Esophagus squamous epithelium (tissue), 5 donors: ENCODE results near the gene NRCAM. TPM values are rescaled to one million over a fixed set of nuclear protein-coding genes. Genes with fewer than 3 reads are reported as not detected.
"Not testable (repeated sequence)": the region's sequence is repeated elsewhere in the genome, so short reads cannot be mapped to it uniquely, and the experiment has no call there.

Experiments
- DNase-seq: peaks from one replicate; lab custom pipeline; 2025; lab: John Stamatoyannopoulos, UW
- H3K27ac ChIP-seq, 4 donors: fragments of 200-600 bp; sonication (generic); one replicate each; pipeline ENCODE4 v1.5.1; 2016 to 2019; ENCODE audit warnings: mild to moderate bottlenecking in 1 of 4
- H3K27me3 ChIP-seq, 4 donors: fragments of 200-600 bp; sonication (generic); 1 replicate in 3 of 4; 2 replicates in 1 of 4; pipeline versions ENCODE4 v1.5.1 to v1.6.0; 2017 to 2021; ENCODE audit warnings: antibody characterized with exemption in 1 of 4
- H3K36me3 ChIP-seq, 3 donors: fragments of 200-600 bp; sonication (generic); one replicate each; pipeline ENCODE4 v1.5.1; 2016 to 2019
- H3K4me1 ChIP-seq, 3 donors: fragments of 200-600 bp; sonication (generic); one replicate each; pipeline ENCODE4 v1.5.1; 2017 to 2019
- H3K4me3 ChIP-seq, 4 donors: fragments of 200-600 bp; sonication (generic); 1 replicate in 3 of 4; 2 replicates in 1 of 4; pipeline ENCODE4 v1.5.1; 2016 to 2019; ENCODE audit warnings: mild to moderate bottlenecking in 2 of 4, moderate library complexity in 1 of 4
- H3K9me3 ChIP-seq, 3 donors: fragments of 200-600 bp; sonication (generic); one replicate each; pipeline ENCODE4 v1.5.1; 2016 to 2019
- POLR2A ChIP-seq, 4 donors: fragments of 450-650 bp; IDR thresholded peaks; one replicate each; pipeline ENCODE4 v1.6.1; 2017; ENCODE audit warnings: antibody characterized with exemption in 4 of 4, mild to moderate bottlenecking in 4 of 4, moderate library complexity in 3 of 4
- WGBS, 2 donors: methylation state at CpG; one replicate each; pipeline ENCODE4 v1.1.5; 2018; 5-methylcytosine and 5-hydroxymethylcytosine counted together
- intact Hi-C: fragments of 100-400 bp; cut with DNase I; formaldehyde crosslinking; loops from one replicate; pipeline ENCODE4 v1.15.0; 2022
- total RNA-seq, 4 donors: library from RNA; depleted of rRNA; stranded (reverse); fragments of >200 nt; gene quantifications; one replicate each; pipeline ENCODE4 v1.1.0, GENCODE V29; 2016
- TF ChIP-seq, protein P1 (sequence below), 6 experiments: fragments of 450-650 bp in 4 of 6; fragments of 200-600 bp in 2 of 6; sonication (generic) in 2 of 6; IDR thresholded peaks; one replicate each; pipeline ENCODE4 v1.5.1; 2016 to 2019; ENCODE audit warnings: antibody characterized with exemption in 6 of 6, mild to moderate bottlenecking in 4 of 6, moderate library complexity in 4 of 6
- donor health status: DM: yes; HTN: yes; CAD: no.

NRCAM gene
- total RNA-seq, 4 donors from 2014 or later: 1.5 to 9.8 (median 6.3) TPM; not detected in 1

DNA sequence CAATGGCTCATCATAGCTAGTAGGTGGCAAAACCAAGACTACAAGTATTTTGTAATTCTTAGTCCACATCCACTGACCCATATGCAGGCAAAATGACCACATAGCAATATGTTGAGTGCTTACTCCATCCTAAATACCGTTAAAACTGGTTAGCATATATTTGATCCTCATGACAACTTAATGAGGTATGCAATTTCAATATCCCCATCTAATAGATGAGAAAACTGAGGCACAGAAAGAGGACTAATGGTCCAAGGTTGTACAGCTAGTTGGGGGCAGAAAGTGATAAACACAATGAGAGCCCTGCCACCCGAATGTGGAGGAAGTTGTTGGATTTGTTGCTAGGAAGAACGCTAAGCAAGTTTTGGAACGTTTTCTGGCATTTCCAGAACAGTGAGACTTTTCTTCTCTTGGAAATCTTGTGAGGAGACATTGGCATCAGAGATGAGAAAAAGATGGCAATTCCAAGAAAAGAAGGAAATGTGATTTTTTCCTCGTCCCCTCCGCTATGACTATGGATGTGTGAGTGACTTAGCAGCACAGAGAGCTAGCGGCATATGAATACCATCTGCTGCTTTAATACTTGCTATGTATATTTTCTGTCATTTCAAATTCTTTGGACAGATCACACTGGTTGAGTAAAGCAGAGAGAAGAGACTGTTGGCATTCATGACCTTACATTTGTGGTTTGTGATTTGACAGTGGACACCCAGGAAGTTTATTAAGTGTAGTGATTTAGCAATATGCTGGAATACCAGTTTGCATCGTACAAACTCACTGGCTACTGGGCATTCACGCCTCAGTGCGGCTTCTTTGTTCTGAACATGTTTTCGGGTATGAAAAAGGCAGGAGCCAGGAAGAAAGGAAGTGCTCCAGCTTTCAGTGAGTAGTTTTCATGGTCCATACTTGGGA, 51.5 kb downstream of the NRCAM start:
- 82 to 83% methylated on average over 11 of the region's 11 CpGs for WGBS, 2 donors

GRCh38 chr7:108403597-108404217, 52.5 kb downstream of the NRCAM start:
- TF ChIP-seq, protein P1, sequence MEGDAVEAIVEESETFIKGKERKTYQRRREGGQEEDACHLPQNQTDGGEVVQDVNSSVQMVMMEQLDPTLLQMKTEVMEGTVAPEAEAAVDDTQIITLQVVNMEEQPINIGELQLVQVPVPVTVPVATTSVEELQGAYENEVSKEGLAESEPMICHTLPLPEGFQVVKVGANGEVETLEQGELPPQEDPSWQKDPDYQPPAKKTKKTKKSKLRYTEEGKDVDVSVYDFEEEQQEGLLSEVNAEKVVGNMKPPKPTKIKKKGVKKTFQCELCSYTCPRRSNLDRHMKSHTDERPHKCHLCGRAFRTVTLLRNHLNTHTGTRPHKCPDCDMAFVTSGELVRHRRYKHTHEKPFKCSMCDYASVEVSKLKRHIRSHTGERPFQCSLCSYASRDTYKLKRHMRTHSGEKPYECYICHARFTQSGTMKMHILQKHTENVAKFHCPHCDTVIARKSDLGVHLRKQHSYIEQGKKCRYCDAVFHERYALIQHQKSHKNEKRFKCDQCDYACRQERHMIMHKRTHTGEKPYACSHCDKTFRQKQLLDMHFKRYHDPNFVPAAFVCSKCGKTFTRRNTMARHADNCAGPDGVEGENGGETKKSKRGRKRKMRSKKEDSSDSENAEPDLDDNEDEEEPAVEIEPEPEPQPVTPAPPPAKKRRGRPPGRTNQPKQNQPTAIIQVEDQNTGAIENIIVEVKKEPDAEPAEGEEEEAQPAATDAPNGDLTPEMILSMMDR (IDR thresholded peaks at IDR 0.05): no peak
- TF ChIP-seq POLR2A (IDR thresholded peaks at IDR 0.05): no peak
- no peaks in the 10 kb centered on the region for H3K27me3 ChIP-seq
- no peak overlapping the region for H3K27ac ChIP-seq
- no peaks in the 10 kb centered on the region for H3K36me3 ChIP-seq
- H3K4me1 ChIP-seq: peaks cover 0 to 25% (median 16%) of the 10 kb centered on the region in 3 donors
- WGBS, 2 donors: 88 to 92% methylated on average over 9 of the region's 9 CpGs
- intact Hi-C loops: no loop called here
- H3K9me3 ChIP-seq: no peaks in the 10 kb centered on the region
- H3K4me3 ChIP-seq: no peak overlapping the region
- no peak for DNase-seq

More for the DNA sequence above, 51.5 kb downstream of the NRCAM start:
- Histone ChIP-seq H3K27ac (no peak overlapping the region), H3K27me3 (no peaks in the 10 kb centered on the region), H3K9me3 (no peaks in the 10 kb centered on the region), H3K4me1 (peaks cover 0 to 30% (median 16%) of the 10 kb centered on the region in 3 donors), H3K36me3 (no peaks in the 10 kb centered on the region), H3K4me3 (no peak overlapping the region)
- no peak for DNase-seq
- TF ChIP-seq, protein P1 (IDR thresholded peaks at IDR 0.05): no peak
- TF ChIP-seq POLR2A (IDR thresholded peaks at IDR 0.05): no peak
- intact Hi-C loops: no loop called here

DNA sequence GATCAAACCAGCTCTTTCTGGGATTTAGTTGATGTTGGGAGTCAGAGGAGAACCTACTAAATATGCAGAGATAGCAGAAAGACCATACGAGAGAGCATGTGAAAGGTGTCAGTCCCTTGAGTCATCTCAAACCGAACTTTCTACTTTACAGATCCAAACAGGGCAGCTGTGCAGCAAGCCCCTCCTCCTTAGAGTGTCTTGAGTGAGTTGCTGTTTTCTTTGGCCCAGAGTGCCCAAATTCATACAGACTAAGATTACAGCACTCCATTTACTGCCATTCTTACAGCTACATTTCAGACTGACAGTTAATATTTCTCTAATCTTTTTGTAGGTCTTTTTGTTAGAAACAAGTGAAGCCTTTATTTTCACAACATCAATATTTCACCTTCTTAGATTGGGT, 53.4 kb downstream of the NRCAM start:
- H3K36me3 ChIP-seq: no peaks in the 10 kb centered on the region
- H3K4me1 ChIP-seq: peaks cover 0 to 19% (median 12%) of the 10 kb centered on the region in 3 donors
- TF ChIP-seq POLR2A (IDR thresholded peaks at IDR 0.05): no peak
- TF ChIP-seq, protein P1 (IDR thresholded peaks at IDR 0.05): no peak
- intact Hi-C loops: no loop called here
- no peaks in the 10 kb centered on the region for H3K9me3 ChIP-seq
- H3K27ac ChIP-seq: no peak overlapping the region
- H3K27me3 ChIP-seq: no peaks in the 10 kb centered on the region
- no peak overlapping the region for H3K4me3 ChIP-seq
- DNase-seq: no peak
- WGBS, 2 donors: 20 to 30% methylated on average over 2 of the region's 2 CpGs

DNA sequence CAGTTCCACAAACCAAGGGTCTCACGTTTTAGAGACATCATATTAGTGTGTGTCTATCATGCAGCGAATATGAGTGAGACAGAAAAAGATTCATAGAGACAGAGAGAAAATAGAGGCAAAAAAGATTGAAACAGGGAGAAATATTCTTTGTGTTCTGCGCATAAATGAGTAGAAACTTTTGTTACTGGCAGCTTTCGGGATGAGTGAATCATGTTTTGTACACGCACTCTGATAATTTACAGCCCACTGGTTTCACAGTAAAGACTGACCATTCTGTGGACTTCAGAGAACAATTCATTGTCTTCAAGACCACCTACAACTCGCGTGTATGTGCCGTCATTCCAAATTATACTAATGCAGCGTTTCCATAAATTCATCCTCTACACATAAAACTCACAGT, 60.2 kb downstream of the NRCAM start:
- WGBS, 2 donors: 86 to 92% methylated on average over 9 of the region's 9 CpGs
- Histone ChIP-seq H3K9me3 (no peaks in the 10 kb centered on the region), H3K27me3 (no peaks in the 10 kb centered on the region), H3K27ac (no peak overlapping the region), H3K4me1 (no peaks in the 10 kb centered on the region), H3K36me3 (no peaks in the 10 kb centered on the region), H3K4me3 (no peak overlapping the region)
- intact Hi-C loops: no loop called here
- TF ChIP-seq, protein P1 (IDR thresholded peaks at IDR 0.05): no peak
- no peak for TF ChIP-seq POLR2A (IDR thresholded peaks at IDR 0.05)
- DNase-seq: no peak

- Histone ChIP-seq H3K4me1 (no peaks in the 10 kb centered on the region), H3K27ac (no peak overlapping the region), H3K4me3 (no peak overlapping the region), H3K36me3 (no peaks in the 10 kb centered on the region), H3K27me3 (no peaks in the 10 kb centered on the region), H3K9me3 (no peaks in the 10 kb centered on the region)
- no peak for DNase-seq
- intact Hi-C loops: no loop called here
- TF ChIP-seq, protein P1 (IDR thresholded peaks at IDR 0.05): no peak
Measured at GRCh38 chr7:108395426-108395825, 60.8 kb downstream of the NRCAM start.

DNA sequence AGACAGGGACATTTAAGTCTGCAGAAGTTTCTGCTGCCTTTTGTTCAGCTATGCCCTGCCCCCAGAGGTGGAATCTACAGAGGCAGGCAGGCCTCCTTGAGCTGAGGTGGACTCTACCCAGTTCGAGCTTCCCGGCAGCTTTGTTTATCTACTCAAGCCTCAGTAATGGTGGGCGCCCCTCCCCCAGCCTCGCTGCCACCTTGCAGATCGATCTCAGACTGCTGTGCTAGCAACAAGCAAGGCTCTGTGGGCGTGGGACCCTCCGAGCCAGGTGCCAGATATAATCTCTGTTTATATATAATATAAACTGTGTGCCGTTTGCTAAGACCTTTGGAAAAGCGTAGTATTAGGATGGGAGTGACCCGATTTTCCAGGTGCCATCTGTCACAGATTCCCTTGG, 63.1 kb downstream of the NRCAM start:
- intact Hi-C loops, DNase-seq, H3K36me3 ChIP-seq, H3K27me3 ChIP-seq, H3K4me1 ChIP-seq, H3K4me3 ChIP-seq, H3K27ac ChIP-seq, H3K9me3 ChIP-seq: not testable (repeated sequence)
- WGBS, 2 donors: 63 to 79% methylated on average over 2 to 6 of the region's 10 CpGs

DNA sequence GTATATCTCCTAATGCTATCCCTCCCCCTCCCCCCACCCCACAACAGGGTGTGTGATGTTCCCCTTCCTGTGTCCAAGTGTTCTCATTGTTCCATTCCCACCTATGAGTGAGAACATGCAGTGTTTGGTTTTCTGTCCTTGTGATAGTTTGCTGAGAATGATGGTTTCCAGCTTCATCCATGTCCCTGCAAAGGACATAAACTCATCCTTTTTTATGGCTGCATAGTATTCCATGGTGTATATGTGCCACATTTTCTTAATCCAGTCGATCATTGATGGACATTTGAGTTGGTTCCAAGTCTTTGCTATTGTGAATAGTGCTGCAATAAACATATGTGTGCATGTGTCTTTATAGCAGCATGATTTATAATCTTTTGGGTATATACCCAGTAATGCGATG, 68.5 kb downstream of the NRCAM start:
- H3K4me1 ChIP-seq, H3K9me3 ChIP-seq, DNase-seq, H3K36me3 ChIP-seq, H3K4me3 ChIP-seq, intact Hi-C loops, H3K27me3 ChIP-seq, H3K27ac ChIP-seq: not testable (repeated sequence)
- 91 to 96% methylated on average over 2 of the region's 2 CpGs for WGBS, 2 donors
